ENCODE data around the gene HINT1. TPM values are rescaled to one million over a fixed set of nuclear protein-coding genes. Genes with fewer than 3 reads are reported as not detected.

The HINT1 gene
- total RNA-seq, 1 donor from 2014 or later: 370 TPM

- peaks cover 1% of the 10 kb centered on the region for H3K36me3 ChIP-seq (ENCODE audit: control insufficient read depth, insufficient read depth, low read length)
- DNase-seq (ENCODE audit: low read depth): no peak
- no peak for TF ChIP-seq CTCF (IDR thresholded peaks at IDR 0.05; ENCODE audit: insufficient read depth, low read length, poor library complexity, severe bottlenecking)
These were observed 4.9 kb downstream of the HINT1 start for GRCh38 chr5:131160134-131160533.

GRCh38 chr5:131156957-131157356 lies 8.1 kb downstream of the HINT1 start:
- no peak for DNase-seq (ENCODE audit: low read depth)
- H3K36me3 ChIP-seq (ENCODE audit: control insufficient read depth, insufficient read depth, low read length): peaks cover 1% of the 10 kb centered on the region
- H3K27me3 ChIP-seq (ENCODE audit: control insufficient read depth, insufficient read depth, low read length): no peaks in the 10 kb centered on the region
- no peak overlapping the region for H3K4me3 ChIP-seq (ENCODE audit: low read depth, low read length)
- TF ChIP-seq CTCF (IDR thresholded peaks at IDR 0.05; ENCODE audit: insufficient read depth, low read length, poor library complexity, severe bottlenecking): no peak

More at GRCh38 chr5:131160134-131160533, 4.9 kb downstream of the HINT1 start:
- Histone ChIP-seq H3K27me3 (ENCODE audit: control insufficient read depth, insufficient read depth, low read length) (no peaks in the 10 kb centered on the region), H3K4me3 (ENCODE audit: low read depth, low read length) (no peak overlapping the region)

- DNase-seq (ENCODE audit: low read depth): no peak
- peaks cover 1% of the 10 kb centered on the region for H3K36me3 ChIP-seq (ENCODE audit: control insufficient read depth, insufficient read depth, low read length)
- TF ChIP-seq CTCF (IDR thresholded peaks at IDR 0.05; ENCODE audit: insufficient read depth, low read length, poor library complexity, severe bottlenecking): no peak
- H3K27me3 ChIP-seq (ENCODE audit: control insufficient read depth, insufficient read depth, low read length): no peaks in the 10 kb centered on the region
- no peak overlapping the region for H3K4me3 ChIP-seq (ENCODE audit: low read depth, low read length)
These were observed 8.7 kb downstream of the HINT1 start for GRCh38 chr5:131156385-131156784.

- TF ChIP-seq CTCF (IDR thresholded peaks at IDR 0.05; ENCODE audit: insufficient read depth, low read length, poor library complexity, severe bottlenecking): no peak
- no peaks in the 10 kb centered on the region for H3K27me3 ChIP-seq (ENCODE audit: control insufficient read depth, insufficient read depth, low read length)
- DNase-seq (ENCODE audit: low read depth): no peak
- no peaks in the 10 kb centered on the region for H3K36me3 ChIP-seq (ENCODE audit: control insufficient read depth, insufficient read depth, low read length)
- H3K4me3 ChIP-seq (ENCODE audit: low read depth, low read length): no peak overlapping the region
These were observed 13.8 kb downstream of the HINT1 start for GRCh38 chr5:131151216-131151615.

GRCh38 chr5:131150408-131150807 lies 14.6 kb downstream of the HINT1 start:
- no peak for TF ChIP-seq CTCF (IDR thresholded peaks at IDR 0.05; ENCODE audit: insufficient read depth, low read length, poor library complexity, severe bottlenecking)
- H3K36me3 ChIP-seq (ENCODE audit: control insufficient read depth, insufficient read depth, low read length): no peaks in the 10 kb centered on the region

GRCh38 chr5:131148835-131149234 lies 16.2 kb downstream of the HINT1 start:
- no peaks in the 10 kb centered on the region for H3K36me3 ChIP-seq (ENCODE audit: control insufficient read depth, insufficient read depth, low read length)
- H3K4me3 ChIP-seq (ENCODE audit: low read depth, low read length): no peak overlapping the region
- no peak for TF ChIP-seq CTCF (IDR thresholded peaks at IDR 0.05; ENCODE audit: insufficient read depth, low read length, poor library complexity, severe bottlenecking)
- DNase-seq (ENCODE audit: low read depth): no peak
- H3K27me3 ChIP-seq (ENCODE audit: control insufficient read depth, insufficient read depth, low read length): no peaks in the 10 kb centered on the region

More at GRCh38 chr5:131150408-131150807, 14.6 kb downstream of the HINT1 start:
- no peak overlapping the region for H3K4me3 ChIP-seq (ENCODE audit: low read depth, low read length)
- H3K27me3 ChIP-seq (ENCODE audit: control insufficient read depth, insufficient read depth, low read length): no peaks in the 10 kb centered on the region
- DNase-seq (ENCODE audit: low read depth): no peak

Data from kidney epithelial cell (primary cell).